ENCODE data around the gene TMC1. TPM values are rescaled to one million over a fixed set of nuclear protein-coding genes. Genes with fewer than 3 reads are reported as not detected.

TMC1 gene
- total RNA-seq, 2 donors from 2014 or later = 0.29 to 0.42 TPM

- Histone ChIP-seq H3K4me3 (no peak overlapping the region), H3K9ac (ENCODE audit: low read depth in 2 of 2, low read length in 2 of 2) (no peak overlapping the region), H3K27ac (no peak overlapping the region), H3K27me3 (no peaks in the 10 kb centered on the region), H3K36me3 (no peaks in the 10 kb centered on the region), H3K4me1 (no peaks in the 10 kb centered on the region), H3K9me3 (no peaks in the 10 kb centered on the region)
- TF ChIP-seq CTCF (IDR thresholded peaks at IDR 0.05) = no peak
- no peak for DNase-seq
- intact Hi-C loops (cut with DNase I) = no loop called here
These were observed 170.3 kb downstream of the TMC1 start for GRCh38 chr9:72691671-72692070.

- no peak overlapping the region for H3K9ac ChIP-seq (ENCODE audit: low read depth in 2 of 2, low read length in 2 of 2)
- no peaks in the 10 kb centered on the region for H3K4me1 ChIP-seq
- H3K27me3 ChIP-seq = no peaks in the 10 kb centered on the region
- H3K27ac ChIP-seq = no peak overlapping the region
- H3K36me3 ChIP-seq = no peaks in the 10 kb centered on the region
- H3K9me3 ChIP-seq = no peaks in the 10 kb centered on the region
- DNase-seq = no peak
- TF ChIP-seq CTCF (IDR thresholded peaks at IDR 0.05) = no peak
- H3K4me3 ChIP-seq = no peak overlapping the region
- intact Hi-C loops (cut with DNase I) = no loop called here
These were observed 174.0 kb downstream of the TMC1 start for GRCh38 chr9:72695365-72695764.

- H3K9me3 ChIP-seq = no peaks in the 10 kb centered on the region
- H3K4me3 ChIP-seq = no peak overlapping the region
- intact Hi-C loops (cut with DNase I) = no loop called here
- DNase-seq = no peak
- no peaks in the 10 kb centered on the region for H3K36me3 ChIP-seq
- no peak for TF ChIP-seq CTCF (IDR thresholded peaks at IDR 0.05)
- H3K9ac ChIP-seq (ENCODE audit: low read depth in 2 of 2, low read length in 2 of 2) = no peak overlapping the region
- no peaks in the 10 kb centered on the region for H3K4me1 ChIP-seq
- no peak overlapping the region for H3K27ac ChIP-seq
- no peaks in the 10 kb centered on the region for H3K27me3 ChIP-seq
These were observed 175.1 kb downstream of the TMC1 start for GRCh38 chr9:72696511-72696910.

GRCh38 chr9:72701510-72701909 is 180.1 kb downstream of the TMC1 start:
- Histone ChIP-seq H3K27ac (no peak overlapping the region), H3K4me1 (no peaks in the 10 kb centered on the region), H3K9me3 (no peaks in the 10 kb centered on the region), H3K4me3 (no peak overlapping the region), H3K9ac (ENCODE audit: low read depth in 2 of 2, low read length in 2 of 2) (no peak overlapping the region), H3K36me3 (no peaks in the 10 kb centered on the region), H3K27me3 (no peaks in the 10 kb centered on the region)
- no peak for TF ChIP-seq CTCF (IDR thresholded peaks at IDR 0.05)
- intact Hi-C loops (cut with DNase I) = no loop called here
- no peak for DNase-seq

- no peak for TF ChIP-seq CTCF (IDR thresholded peaks at IDR 0.05)
- Histone ChIP-seq H3K4me3 (no peak overlapping the region), H3K27ac (no peak overlapping the region), H3K9ac (ENCODE audit: low read depth in 2 of 2, low read length in 2 of 2) (no peak overlapping the region), H3K9me3 (no peaks in the 10 kb centered on the region), H3K36me3 (no peaks in the 10 kb centered on the region), H3K27me3 (no peaks in the 10 kb centered on the region), H3K4me1 (no peaks in the 10 kb centered on the region)
- intact Hi-C loops (cut with DNase I) = no loop called here
- DNase-seq = no peak
These were observed 182.2 kb downstream of the TMC1 start for GRCh38 chr9:72703574-72703973.
